HG02884 (cell line): ENCODE data around the gene CYP2E1.
"Not testable (repeated sequence)": the region's sequence is repeated elsewhere in the genome, so short reads cannot be mapped to it uniquely, and the experiment has no call there.

Source experiments
- ATAC-seq: cut with Tn5 transposase; IDR thresholded peaks from one replicate; pipeline ENCODE4 v1.9.1; 2021; ENCODE audit warnings: mild to moderate bottlenecking, moderate library complexity; ENCODE audit not compliant: unreplicated experiment

Gene CYP2E1

DNA sequence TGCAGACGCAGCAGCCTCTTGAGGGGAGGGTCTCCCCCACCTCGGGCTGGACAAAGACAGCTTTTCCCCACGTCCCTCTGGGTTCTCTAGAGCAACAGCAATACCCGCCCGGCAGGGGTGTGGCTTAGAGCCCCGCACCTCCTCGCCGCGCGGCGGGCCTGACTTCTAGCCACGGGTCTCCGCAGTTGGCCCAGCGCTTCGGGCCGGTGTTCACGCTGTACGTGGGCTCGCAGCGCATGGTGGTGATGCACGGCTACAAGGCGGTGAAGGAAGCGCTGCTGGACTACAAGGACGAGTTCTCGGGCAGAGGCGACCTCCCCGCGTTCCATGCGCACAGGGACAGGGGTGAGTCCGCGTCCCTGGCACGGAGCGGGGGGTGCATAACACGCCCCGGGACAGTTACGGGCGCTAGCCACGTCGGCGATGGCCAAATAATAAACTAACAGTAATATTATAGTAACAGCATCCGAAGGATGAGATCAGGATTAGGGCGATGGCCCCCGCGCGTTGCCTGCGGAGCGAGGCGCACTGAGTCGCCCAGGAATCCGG lies 1.2 kb downstream of the CYP2E1 start:
- ATAC-seq = no peak

- no peak for ATAC-seq
These were observed 1.8 kb downstream of the CYP2E1 start for GRCh38 chr10:133528845-133529575.

GRCh38 chr10:133529576-133529946 lies 2.4 kb downstream of the CYP2E1 start:
- ATAC-seq = no peak

DNA sequence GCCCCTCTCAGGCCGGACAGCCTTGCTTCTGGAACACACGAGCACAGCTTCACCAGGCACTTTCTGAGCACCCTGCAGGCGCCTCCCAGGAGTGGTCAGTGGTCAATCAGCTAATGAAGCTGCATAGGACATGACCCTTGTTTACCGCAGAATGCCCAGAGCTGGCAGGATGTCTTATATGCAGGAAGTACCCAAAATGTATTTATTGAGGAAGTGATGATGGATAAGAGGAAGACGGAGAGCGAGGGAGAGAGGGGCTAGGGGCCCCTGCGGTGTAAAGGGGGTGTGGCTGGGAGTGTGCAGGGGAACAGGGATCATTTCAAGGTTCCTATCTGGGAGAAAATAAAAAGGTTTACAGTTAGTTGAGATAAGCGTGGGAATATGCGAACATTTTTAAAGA lies 3.3 kb downstream of the CYP2E1 start:
- ATAC-seq = no peak

- ATAC-seq = no peak
These were observed 5.7 kb downstream of the CYP2E1 start for GRCh38 chr10:133532871-133533270.

DNA sequence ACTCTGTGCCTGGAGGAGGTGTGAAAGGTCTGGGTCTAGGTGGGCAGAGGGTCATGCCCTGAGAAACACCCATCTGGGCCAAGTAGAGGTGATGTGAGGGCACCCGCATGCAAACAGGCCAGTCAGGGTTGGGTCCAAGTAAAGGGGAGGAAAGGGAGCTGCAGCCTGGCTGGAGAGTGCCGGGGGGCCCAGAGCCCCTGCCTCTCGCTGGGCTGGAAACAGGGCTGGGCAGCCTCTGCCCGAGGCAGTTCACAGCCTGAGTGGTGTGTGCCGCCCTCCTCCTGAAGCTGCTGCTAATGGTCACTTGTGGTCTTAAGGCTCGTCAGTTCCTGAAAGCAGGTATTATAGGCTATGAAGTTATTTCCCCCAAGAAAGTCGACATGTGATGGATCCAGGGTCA lies 7.3 kb downstream of the CYP2E1 start:
- ATAC-seq = no peak

GRCh38 chr10:133536198-133536597 lies 9.0 kb downstream of the CYP2E1 start:
- no peak for ATAC-seq

DNA sequence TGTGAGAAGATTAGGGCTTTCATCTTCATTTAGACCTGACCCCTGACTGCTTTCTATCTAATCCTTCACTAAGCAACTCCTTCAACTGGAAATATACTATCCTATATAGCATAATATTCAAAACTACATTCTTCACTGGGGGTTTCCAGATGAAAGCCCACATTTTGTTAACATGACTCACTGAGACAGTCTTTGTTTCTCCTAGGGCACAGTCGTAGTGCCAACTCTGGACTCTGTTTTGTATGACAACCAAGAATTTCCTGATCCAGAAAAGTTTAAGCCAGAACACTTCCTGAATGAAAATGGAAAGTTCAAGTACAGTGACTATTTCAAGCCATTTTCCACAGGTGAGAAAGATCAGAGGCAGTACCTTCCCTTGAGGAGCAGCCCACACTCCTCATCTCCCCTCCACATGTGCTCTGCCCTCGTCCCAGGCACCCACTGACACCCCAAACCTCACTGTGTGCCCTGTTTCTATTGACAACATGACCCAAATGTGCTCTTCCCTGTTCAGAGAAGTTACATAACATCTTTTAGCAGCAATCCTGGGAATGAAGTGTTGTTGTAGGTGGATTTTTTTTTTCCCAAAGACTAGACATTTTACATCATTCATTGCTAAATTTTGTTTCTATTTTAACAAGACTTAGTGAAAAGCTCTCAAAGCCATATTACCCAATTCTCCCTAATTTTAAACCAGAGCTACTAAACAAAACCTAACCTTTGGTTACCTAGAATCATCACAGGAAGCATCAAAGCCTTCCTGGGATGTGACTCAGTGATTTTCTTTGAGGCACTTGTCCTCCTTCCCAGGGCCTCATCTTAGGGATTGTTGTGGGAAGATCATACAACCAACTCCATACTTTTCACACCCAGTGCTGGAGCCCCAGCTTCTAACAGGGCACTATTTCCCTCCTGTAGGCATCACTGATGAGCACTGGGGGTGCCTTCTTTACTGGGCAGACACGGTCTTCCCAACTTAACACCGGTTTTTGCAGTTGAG lies 10.7 kb downstream of the CYP2E1 start:
- no peak for ATAC-seq

DNA sequence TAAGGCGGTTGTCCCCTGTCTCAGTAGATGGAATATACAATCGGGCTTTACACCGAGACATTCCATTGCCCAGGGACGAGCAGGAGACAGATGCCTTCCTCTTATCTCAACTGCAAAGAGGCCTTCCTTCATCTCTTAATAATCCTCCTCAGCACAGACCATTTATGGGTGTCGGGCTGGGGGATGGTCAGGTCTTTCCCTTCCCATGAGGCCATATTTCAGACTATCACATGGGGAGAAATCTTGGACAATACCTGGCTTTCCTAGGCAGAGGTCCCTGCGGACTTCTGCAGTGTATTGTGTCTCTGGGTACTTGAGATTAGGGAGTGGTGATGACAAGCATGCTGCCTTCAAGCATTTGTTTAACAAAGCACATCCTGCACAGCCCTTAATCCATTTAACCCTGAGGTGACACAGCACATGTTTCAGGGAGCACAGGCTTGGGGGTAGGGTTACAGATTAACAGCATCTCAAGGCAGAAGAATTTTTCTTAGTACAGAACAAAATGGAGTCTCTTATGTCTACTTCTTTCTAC lies 14.3 kb downstream of the CYP2E1 start:
- not testable (repeated sequence) for ATAC-seq

GRCh38 chr10:133544506-133544905 lies 17.3 kb downstream of the CYP2E1 start:
- no peak for ATAC-seq

- ATAC-seq = no peak
These were observed 27.4 kb downstream of the CYP2E1 start for GRCh38 chr10:133554600-133554999.

GRCh38 chr10:133555521-133555920 lies 28.4 kb downstream of the CYP2E1 start:
- ATAC-seq = no peak

DNA sequence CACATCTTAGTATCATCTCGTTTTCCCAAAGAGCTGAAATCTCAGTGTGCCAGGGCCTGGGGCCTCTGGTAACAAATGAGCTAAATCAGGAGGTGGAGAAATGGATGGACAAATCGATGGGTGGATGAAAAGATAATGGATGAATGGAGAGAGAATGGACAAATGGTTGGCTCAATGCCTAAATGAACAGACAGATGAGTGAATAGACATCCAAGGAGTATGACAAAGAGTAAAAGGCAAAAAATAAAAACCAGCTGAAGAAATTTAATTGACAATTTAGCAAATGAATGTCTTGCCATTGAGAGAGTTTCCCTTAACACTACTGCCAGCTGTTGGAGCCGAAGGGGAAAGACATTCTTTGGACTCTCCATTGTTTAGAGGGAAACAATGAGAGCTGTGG lies 30.2 kb downstream of the CYP2E1 start:
- no peak for ATAC-seq

GRCh38 chr10:133559216-133559615 lies 32.1 kb downstream of the CYP2E1 start:
- no peak for ATAC-seq

GRCh38 chr10:133564816-133565215 lies 37.7 kb downstream of the CYP2E1 start:
- no peak for ATAC-seq

DNA sequence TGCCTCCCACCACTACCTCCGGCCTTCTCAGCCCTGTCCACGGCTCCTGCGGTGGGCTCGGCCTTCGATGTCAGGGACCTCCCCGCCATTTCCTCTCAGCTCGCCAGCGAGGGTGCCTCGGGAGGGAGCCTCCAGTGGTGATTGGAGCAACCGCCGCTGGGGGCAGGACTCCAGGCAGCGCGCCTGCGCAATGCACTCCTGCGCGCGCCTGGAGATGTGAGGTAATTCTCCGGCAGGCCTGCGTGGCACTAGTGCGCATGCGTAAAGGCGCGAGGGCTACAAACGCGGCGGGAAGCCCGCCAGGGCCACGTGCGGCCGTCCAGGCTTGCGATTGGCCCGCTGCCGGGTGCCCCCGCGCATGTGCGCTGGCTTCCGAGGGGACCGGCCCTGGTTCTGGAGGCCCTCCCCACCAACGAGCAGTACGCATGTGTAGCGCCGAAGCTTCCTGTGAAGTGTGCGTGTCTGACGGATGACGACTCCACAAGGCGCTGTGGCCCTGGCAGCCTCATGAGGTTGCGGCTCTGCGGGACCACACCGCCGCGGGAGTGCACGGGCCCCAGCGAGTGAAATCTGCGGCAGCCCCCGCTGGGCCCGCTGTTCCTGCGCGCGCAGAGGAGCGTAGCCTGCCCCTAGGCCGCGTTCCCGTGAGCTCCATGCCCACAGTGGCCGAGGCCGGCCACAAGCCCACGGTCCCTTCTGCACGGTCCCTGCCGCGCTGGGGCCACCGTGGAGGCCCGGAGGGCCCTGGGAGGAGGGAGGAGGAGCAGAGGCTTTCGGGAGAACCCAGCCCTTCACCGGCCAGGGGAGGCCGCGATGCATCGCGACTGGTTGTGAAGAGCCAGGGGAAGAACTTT lies 38.5 kb downstream of the CYP2E1 start, which contains the start of gene SYCE1:
TSS of gene SYCE1 (minus strand) at position 143 of the 854 bp plus-strand sequence. CDS start at position 89, 54 bp downstream.
- no peak for ATAC-seq

DNA sequence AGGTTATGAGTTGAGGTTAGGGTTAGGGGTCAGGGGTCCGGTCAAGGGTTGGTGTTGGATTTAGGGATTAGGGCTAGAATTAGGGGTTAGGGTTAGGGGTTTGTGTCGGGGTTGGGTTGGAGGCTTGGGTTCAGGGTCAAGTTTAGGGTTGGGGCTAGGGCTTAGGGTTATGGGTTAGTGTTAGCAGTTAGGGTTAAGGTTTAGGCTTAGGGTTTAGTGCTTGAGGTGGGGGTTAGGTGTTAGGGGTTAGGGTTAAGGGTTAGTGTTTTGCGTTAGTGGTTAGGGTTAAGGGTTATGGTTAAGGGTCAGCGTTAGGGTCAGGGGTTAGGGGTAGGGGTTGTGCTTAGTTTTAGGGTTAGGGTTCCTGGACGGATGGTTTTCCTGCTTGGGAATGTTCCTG lies 40.0 kb downstream of the CYP2E1 start:
- ATAC-seq = no peak

DNA sequence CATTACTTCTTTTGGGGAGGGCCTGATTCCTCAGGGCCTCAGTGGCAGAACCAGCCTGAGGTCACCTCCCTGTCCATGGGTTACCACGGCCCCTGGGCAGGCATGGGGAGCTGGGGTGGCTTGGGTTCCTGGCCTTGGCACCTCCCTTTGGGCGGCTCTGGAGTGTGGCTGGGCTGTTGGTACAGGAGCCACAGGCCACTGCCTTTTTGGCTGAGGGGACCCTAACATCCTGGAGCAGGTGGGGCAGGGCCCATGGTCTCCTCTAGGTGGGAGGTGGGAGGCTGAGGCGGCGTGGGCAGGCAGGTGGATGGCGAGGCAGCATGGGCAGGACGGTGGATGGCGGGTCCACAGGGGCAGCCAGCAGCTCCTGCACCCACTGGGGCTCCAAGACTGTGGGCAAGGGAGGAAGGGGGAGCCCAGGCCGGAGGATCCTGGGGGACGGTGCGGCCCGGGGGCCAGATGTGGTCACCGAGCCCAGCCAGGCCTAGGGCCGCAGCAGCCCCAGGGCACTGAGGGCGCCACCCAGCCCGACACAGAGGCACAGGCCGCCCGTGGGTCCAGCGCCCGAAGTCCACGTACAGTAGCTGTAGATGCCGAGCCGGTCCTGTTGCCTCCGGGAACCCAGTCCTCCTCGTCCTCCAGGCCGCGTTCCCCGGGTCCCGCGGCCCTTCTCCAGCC lies 40.6 kb downstream of the CYP2E1 start:
- ATAC-seq = no peak

- no peak for ATAC-seq
These were observed 41.1 kb downstream of the CYP2E1 start for GRCh38 chr10:133568287-133568614.
